WTC11 (cell line): ENCODE results near the gene PRR13. TPM values are rescaled to one million over a fixed set of nuclear protein-coding genes. Genes with fewer than 3 reads are reported as not detected.

Experiments
- ATAC-seq: fragments of 200-7000 bp; cut with Tn5 transposase; 2 replicates; pipeline ENCODE4 v1.10.0; 2021; ENCODE audit warnings: mild to moderate bottlenecking, moderate library complexity
- CTCF ChIA-PET: fragments of 300-600 bp; sonication (Branson Sonifier 250); formaldehyde crosslinking; loops from one replicate; lab custom pipeline; 2021; ENCODE audit warnings: antibody characterized with exemption; lab: Charles Lee
- POLR2A ChIA-PET: fragments of 350-600 bp; sonication (Branson Sonifier 250); formaldehyde crosslinking; loops from one replicate; lab custom pipeline; 2021; ENCODE audit warnings: antibody characterized with exemption; lab: Charles Lee
- DNase-seq: peaks from one replicate; pipeline ENCODE4 v3.0.0; 2021; ENCODE audit warnings: low spot score
- H3K27ac Mint-ChIP-seq: 2 replicates; pipeline ENCODE4 v1.8.0; 2021; ENCODE audit warnings: mixed read lengths
- H3K27me3 Mint-ChIP-seq: 2 replicates; pipeline ENCODE4 v1.8.0; 2021; ENCODE audit warnings: low read depth, mild to moderate bottlenecking, moderate library complexity, mixed read lengths
- H3K36me3 Mint-ChIP-seq: 2 replicates; pipeline ENCODE4 v1.8.0; 2021; ENCODE audit warnings: mixed read lengths
- H3K4me1 Mint-ChIP-seq: 2 replicates; pipeline ENCODE4 v1.8.0; 2022; ENCODE audit warnings: mixed read lengths
- H3K4me3 Mint-ChIP-seq: 2 replicates; pipeline ENCODE4 v1.8.0; 2021; ENCODE audit warnings: mild to moderate bottlenecking, moderate library complexity, mixed read lengths
- H3K9me3 Mint-ChIP-seq: 2 replicates; pipeline ENCODE4 v1.8.0; 2021; ENCODE audit warnings: mixed read lengths
- ATF1 ChIP-seq: sonication (generic); formaldehyde crosslinking; IDR thresholded peaks from 2 replicates; pipeline ENCODE4 v1.8.1; 2023; ENCODE audit warnings: mild to moderate bottlenecking, moderate library complexity, missing genetic modification reagents
- CREB1 ChIP-seq: sonication (generic); formaldehyde crosslinking; IDR thresholded peaks from 2 replicates; pipeline ENCODE4 v1.8.0; 2023; ENCODE audit warnings: mild to moderate bottlenecking, missing genetic modification reagents
- EMX1 ChIP-seq: fragments of 250-450 bp; sonication (Bioruptor Pico); IDR thresholded peaks from 2 replicates; pipeline ENCODE4 v1.8.0; 2021; ENCODE audit warnings: mild to moderate bottlenecking
- JUN ChIP-seq: sonication (generic); formaldehyde crosslinking; IDR thresholded peaks from 2 replicates; pipeline ENCODE4 v1.8.0; 2023; ENCODE audit warnings: mild to moderate bottlenecking, missing genetic modification reagents
- MYBL2 ChIP-seq: sonication (generic); formaldehyde crosslinking; IDR thresholded peaks from 2 replicates; pipeline ENCODE4 v1.8.1; 2023; ENCODE audit warnings: mild to moderate bottlenecking, moderate library complexity, missing genetic modification reagents
- NFE2L1 ChIP-seq: sonication (generic); formaldehyde crosslinking; IDR thresholded peaks from 2 replicates; pipeline ENCODE4 v1.8.1; 2023; ENCODE audit warnings: missing genetic modification reagents
- NR1H2 ChIP-seq: sonication (generic); formaldehyde crosslinking; IDR thresholded peaks from 2 replicates; pipeline ENCODE4 v1.9.0; 2021; ENCODE audit warnings: mild to moderate bottlenecking, moderate library complexity, missing genetic modification reagents
- SMAD4 ChIP-seq: sonication (generic); formaldehyde crosslinking; IDR thresholded peaks from 2 replicates; pipeline ENCODE4 v1.8.0; 2022; ENCODE audit warnings: mild to moderate bottlenecking, missing genetic modification reagents
- SOX15 ChIP-seq: fragments of 250-450 bp; sonication (Bioruptor Pico); IDR thresholded peaks from 2 replicates; pipeline ENCODE4 v1.9.0; 2021; ENCODE audit warnings: mild to moderate bottlenecking
- ZNF121 ChIP-seq: sonication (generic); formaldehyde crosslinking; IDR thresholded peaks from 2 replicates; pipeline ENCODE4 v1.8.0; 2023; ENCODE audit warnings: missing genetic modification reagents
- ZNF219 ChIP-seq: sonication (generic); formaldehyde crosslinking; IDR thresholded peaks from 2 replicates; pipeline ENCODE4 v1.8.0; 2023; ENCODE audit warnings: missing genetic modification reagents, mild to moderate bottlenecking, borderline replicate concordance
- ZNF232 ChIP-seq: sonication (generic); formaldehyde crosslinking; IDR thresholded peaks from 2 replicates; pipeline ENCODE4 v1.8.0; 2022; ENCODE audit warnings: mild to moderate bottlenecking, missing genetic modification reagents
- ZNF263 ChIP-seq: sonication (generic); formaldehyde crosslinking; IDR thresholded peaks from 2 replicates; pipeline ENCODE4 v1.8.1; 2022; ENCODE audit warnings: low read depth, mild to moderate bottlenecking, moderate library complexity, missing genetic modification reagents
- total RNA-seq: library from RNA; stranded (reverse); gene quantifications from 3 replicates; pipeline ENCODE4 v1.2.3, GENCODE V29; 2021
- TF ChIP-seq, protein P1 (sequence below): sonication (generic); formaldehyde crosslinking; IDR thresholded peaks from 2 replicates; pipeline ENCODE4 v1.8.1; 2023; ENCODE audit warnings: mild to moderate bottlenecking, moderate library complexity, missing genetic modification reagents
- TF ChIP-seq, protein P2 (sequence below): fragments of 250-450 bp; sonication (Bioruptor Pico); IDR thresholded peaks from 2 replicates; pipeline ENCODE4 v1.9.0; 2021; ENCODE audit warnings: mild to moderate bottlenecking
- TF ChIP-seq, protein P3 (sequence below): sonication (generic); formaldehyde crosslinking; IDR thresholded peaks from 2 replicates; pipeline ENCODE4 v1.8.1; 2022; ENCODE audit warnings: low read depth, missing genetic modification reagents, borderline replicate concordance
- TF ChIP-seq, protein P4 (sequence below): sonication (generic); formaldehyde crosslinking; IDR thresholded peaks from 2 replicates; pipeline ENCODE4 v1.8.0; 2022; ENCODE audit warnings: mild to moderate bottlenecking, missing genetic modification reagents
- TF ChIP-seq, protein P5 (sequence below): sonication (generic); formaldehyde crosslinking; IDR thresholded peaks from 2 replicates; pipeline ENCODE4 v1.8.1; 2023; ENCODE audit warnings: mild to moderate bottlenecking, missing genetic modification reagents, moderate library complexity
- TF ChIP-seq, protein P6 (sequence below): sonication (generic); formaldehyde crosslinking; IDR thresholded peaks from 2 replicates; pipeline ENCODE4 v1.8.1; 2022; ENCODE audit warnings: mild to moderate bottlenecking, moderate library complexity, missing genetic modification reagents
- TF ChIP-seq, protein P7 (sequence below): sonication (generic); formaldehyde crosslinking; IDR thresholded peaks from 2 replicates; pipeline ENCODE4 v1.8.0; 2023; ENCODE audit warnings: missing genetic modification reagents, mild to moderate bottlenecking, borderline replicate concordance
- TF ChIP-seq, protein P8 (sequence below): sonication (generic); formaldehyde crosslinking; IDR thresholded peaks from 2 replicates; pipeline ENCODE4 v1.8.1; 2022; ENCODE audit warnings: low read depth, mild to moderate bottlenecking, moderate library complexity, missing genetic modification reagents, borderline replicate concordance

The PRR13 gene
- total RNA-seq, 1 experiment from 2014 or later = 187 TPM

DNA sequence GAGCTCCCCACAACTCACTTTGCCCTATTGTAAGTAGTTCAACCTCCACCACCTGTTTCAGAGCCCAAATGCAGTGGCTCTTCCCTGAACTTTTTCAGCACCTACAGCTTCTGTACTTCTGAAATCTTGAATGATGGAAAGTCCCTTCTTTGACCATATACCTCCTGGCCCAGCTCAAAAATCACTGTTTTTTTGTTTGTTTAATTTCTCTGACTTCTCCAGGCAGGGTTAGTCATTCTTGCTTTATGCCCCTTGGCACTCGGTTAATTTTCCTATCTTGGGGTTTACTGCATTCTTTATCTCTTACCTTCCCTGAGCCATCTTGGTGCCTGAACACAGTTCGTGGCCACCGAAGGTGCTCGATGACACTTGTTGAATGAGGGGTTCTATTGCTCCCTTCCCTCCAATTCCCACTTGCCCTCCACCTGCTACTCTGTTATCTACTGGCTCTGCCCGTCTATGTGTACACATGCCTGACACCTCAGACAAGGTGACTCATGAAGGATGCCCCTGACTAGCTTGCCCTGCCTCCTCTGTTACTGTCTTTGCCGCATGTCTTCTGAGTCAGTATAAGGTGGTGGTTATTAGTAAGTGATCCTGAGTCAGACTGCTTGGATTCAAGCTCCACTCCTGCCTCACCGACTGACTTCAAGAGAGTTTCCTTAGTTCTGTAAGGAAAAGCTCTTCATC, 13.5 kb upstream of the PRR13 start (continued):
- no peak for TF ChIP-seq JUN (CRISPR knock-in tag)
- TF ChIP-seq, all 79 proteins: peak for 0

DNA sequence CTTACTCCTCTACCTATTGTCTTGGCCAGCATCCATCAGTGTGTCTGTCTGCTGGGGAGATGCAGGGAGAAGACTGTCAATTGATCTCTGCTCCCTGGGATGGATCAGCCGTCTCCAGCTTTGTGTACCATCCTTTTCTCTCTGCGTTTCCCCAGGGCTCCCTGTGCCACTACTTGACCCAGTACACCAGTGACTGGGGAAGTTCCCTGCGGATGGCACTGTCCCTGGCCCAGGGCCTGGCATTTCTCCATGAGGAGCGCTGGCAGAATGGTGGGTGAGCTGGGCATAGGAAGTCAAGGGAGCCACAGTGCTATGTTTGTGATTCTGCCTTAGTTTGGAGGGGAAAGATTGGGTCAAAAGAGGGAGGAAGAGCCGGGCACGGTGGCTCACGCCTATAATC, 12.8 kb upstream of the PRR13 start:
- no peak overlapping the region for H3K4me3 Mint-ChIP-seq
- POLR2A ChIA-PET = no interaction called here
- H3K4me1 Mint-ChIP-seq = no peaks in the 10 kb centered on the region
- TF ChIP-seq SOX15 (CRISPR knock-in tag) (no peak), SMAD4 (no peak), NFE2L1 (CRISPR knock-in tag) (no peak), EMX1 (no peak), NR1H2 (CRISPR knock-in tag) (no peak), ZNF219 (CRISPR knock-in tag) (no peak), ZNF121 (CRISPR knock-in tag) (no peak), MYBL2 (CRISPR knock-in tag) (no peak), ZNF232 (CRISPR knock-in tag) (no peak), ZNF263 (CRISPR knock-in tag) (no peak), ATF1 (CRISPR knock-in tag) (no peak), CREB1 (CRISPR knock-in tag) (no peak)
- TF ChIP-seq, protein P1, sequence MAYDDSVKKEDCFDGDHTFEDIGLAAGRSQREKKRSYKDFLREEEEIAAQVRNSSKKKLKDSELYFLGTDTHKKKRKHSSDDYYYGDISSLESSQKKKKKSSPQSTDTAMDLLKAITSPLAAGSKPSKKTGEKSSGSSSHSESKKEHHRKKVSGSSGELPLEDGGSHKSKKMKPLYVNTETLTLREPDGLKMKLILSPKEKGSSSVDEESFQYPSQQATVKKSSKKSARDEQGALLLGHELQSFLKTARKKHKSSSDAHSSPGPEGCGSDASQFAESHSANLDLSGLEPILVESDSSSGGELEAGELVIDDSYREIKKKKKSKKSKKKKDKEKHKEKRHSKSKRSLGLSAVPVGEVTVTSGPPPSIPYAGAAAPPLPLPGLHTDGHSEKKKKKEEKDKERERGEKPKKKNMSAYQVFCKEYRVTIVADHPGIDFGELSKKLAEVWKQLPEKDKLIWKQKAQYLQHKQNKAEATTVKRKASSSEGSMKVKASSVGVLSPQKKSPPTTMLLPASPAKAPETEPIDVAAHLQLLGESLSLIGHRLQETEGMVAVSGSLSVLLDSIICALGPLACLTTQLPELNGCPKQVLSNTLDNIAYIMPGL (CRISPR knock-in tag) = no peak
- TF ChIP-seq, protein P2, sequence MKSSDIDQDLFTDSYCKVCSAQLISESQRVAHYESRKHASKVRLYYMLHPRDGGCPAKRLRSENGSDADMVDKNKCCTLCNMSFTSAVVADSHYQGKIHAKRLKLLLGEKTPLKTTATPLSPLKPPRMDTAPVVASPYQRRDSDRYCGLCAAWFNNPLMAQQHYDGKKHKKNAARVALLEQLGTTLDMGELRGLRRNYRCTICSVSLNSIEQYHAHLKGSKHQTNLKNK = no peak
- TF ChIP-seq, protein P3, sequence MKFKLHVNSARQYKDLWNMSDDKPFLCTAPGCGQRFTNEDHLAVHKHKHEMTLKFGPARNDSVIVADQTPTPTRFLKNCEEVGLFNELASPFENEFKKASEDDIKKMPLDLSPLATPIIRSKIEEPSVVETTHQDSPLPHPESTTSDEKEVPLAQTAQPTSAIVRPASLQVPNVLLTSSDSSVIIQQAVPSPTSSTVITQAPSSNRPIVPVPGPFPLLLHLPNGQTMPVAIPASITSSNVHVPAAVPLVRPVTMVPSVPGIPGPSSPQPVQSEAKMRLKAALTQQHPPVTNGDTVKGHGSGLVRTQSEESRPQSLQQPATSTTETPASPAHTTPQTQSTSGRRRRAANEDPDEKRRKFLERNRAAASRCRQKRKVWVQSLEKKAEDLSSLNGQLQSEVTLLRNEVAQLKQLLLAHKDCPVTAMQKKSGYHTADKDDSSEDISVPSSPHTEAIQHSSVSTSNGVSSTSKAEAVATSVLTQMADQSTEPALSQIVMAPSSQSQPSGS (CRISPR knock-in tag) = no peak
- TF ChIP-seq, protein P4, sequence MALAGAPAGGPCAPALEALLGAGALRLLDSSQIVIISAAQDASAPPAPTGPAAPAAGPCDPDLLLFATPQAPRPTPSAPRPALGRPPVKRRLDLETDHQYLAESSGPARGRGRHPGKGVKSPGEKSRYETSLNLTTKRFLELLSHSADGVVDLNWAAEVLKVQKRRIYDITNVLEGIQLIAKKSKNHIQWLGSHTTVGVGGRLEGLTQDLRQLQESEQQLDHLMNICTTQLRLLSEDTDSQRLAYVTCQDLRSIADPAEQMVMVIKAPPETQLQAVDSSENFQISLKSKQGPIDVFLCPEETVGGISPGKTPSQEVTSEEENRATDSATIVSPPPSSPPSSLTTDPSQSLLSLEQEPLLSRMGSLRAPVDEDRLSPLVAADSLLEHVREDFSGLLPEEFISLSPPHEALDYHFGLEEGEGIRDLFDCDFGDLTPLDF (CRISPR knock-in tag) = no peak
- TF ChIP-seq, protein P5, sequence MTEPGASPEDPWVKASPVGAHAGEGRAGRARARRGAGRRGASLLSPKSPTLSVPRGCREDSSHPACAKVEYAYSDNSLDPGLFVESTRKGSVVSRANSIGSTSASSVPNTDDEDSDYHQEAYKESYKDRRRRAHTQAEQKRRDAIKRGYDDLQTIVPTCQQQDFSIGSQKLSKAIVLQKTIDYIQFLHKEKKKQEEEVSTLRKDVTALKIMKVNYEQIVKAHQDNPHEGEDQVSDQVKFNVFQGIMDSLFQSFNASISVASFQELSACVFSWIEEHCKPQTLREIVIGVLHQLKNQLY = no peak
- TF ChIP-seq, protein P6, sequence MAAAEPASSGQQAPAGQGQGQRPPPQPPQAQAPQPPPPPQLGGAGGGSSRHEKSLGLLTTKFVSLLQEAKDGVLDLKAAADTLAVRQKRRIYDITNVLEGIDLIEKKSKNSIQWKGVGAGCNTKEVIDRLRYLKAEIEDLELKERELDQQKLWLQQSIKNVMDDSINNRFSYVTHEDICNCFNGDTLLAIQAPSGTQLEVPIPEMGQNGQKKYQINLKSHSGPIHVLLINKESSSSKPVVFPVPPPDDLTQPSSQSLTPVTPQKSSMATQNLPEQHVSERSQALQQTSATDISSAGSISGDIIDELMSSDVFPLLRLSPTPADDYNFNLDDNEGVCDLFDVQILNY (CRISPR knock-in tag) = no peak
- TF ChIP-seq, protein P7, sequence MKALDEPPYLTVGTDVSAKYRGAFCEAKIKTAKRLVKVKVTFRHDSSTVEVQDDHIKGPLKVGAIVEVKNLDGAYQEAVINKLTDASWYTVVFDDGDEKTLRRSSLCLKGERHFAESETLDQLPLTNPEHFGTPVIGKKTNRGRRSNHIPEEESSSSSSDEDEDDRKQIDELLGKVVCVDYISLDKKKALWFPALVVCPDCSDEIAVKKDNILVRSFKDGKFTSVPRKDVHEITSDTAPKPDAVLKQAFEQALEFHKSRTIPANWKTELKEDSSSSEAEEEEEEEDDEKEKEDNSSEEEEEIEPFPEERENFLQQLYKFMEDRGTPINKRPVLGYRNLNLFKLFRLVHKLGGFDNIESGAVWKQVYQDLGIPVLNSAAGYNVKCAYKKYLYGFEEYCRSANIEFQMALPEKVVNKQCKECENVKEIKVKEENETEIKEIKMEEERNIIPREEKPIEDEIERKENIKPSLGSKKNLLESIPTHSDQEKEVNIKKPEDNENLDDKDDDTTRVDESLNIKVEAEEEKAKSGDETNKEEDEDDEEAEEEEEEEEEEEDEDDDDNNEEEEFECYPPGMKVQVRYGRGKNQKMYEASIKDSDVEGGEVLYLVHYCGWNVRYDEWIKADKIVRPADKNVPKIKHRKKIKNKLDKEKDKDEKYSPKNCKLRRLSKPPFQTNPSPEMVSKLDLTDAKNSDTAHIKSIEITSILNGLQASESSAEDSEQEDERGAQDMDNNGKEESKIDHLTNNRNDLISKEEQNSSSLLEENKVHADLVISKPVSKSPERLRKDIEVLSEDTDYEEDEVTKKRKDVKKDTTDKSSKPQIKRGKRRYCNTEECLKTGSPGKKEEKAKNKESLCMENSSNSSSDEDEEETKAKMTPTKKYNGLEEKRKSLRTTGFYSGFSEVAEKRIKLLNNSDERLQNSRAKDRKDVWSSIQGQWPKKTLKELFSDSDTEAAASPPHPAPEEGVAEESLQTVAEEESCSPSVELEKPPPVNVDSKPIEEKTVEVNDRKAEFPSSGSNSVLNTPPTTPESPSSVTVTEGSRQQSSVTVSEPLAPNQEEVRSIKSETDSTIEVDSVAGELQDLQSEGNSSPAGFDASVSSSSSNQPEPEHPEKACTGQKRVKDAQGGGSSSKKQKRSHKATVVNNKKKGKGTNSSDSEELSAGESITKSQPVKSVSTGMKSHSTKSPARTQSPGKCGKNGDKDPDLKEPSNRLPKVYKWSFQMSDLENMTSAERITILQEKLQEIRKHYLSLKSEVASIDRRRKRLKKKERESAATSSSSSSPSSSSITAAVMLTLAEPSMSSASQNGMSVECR (CRISPR knock-in tag) = no peak
- TF ChIP-seq, protein P8, sequence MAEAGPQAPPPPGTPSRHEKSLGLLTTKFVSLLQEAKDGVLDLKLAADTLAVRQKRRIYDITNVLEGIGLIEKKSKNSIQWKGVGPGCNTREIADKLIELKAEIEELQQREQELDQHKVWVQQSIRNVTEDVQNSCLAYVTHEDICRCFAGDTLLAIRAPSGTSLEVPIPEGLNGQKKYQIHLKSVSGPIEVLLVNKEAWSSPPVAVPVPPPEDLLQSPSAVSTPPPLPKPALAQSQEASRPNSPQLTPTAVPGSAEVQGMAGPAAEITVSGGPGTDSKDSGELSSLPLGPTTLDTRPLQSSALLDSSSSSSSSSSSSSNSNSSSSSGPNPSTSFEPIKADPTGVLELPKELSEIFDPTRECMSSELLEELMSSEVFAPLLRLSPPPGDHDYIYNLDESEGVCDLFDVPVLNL (CRISPR knock-in tag) = no peak
- TF ChIP-seq, all 79 proteins: peak for 0
- DNase-seq (no peak), ATAC-seq (no peak)
- no peaks in the 10 kb centered on the region for H3K36me3 Mint-ChIP-seq
- H3K9me3 Mint-ChIP-seq = no peaks in the 10 kb centered on the region
- no peak overlapping the region for H3K27ac Mint-ChIP-seq
- CTCF ChIA-PET = interaction anchor here (3.1 kb wide), 1 partner anchor 77 kb away, joined by 9 read pairs; no protein-coding TSS in a partner anchor
- no peaks in the 10 kb centered on the region for H3K27me3 Mint-ChIP-seq
